RPMI8226 (cell line): Measurements from ENCODE around the gene HHATL.
A peak's percentile ranks its signal among the peaks of the same experiment; 100 is the strongest.

Source experiments
- DNase-seq: peaks from one replicate; pipeline ENCODE4 v3.0.0-alpha.2; 2015

HHATL gene

GRCh38 chr3:42682301-42683070 is 20.1 kb downstream of the HHATL start:
- no peak for DNase-seq

GRCh38 chr3:42681361-42682038 is 21.1 kb downstream of the HHATL start:
- DNase-seq = no peak

- no peak for DNase-seq
Measured at GRCh38 chr3:42680806-42681205, 21.8 kb downstream of the HHATL start.

- DNase-seq = no peak
Measured at GRCh38 chr3:42680271-42680670, 22.3 kb downstream of the HHATL start.

- no peak for DNase-seq
Measured at GRCh38 chr3:42678447-42678846, 24.2 kb downstream of the HHATL start.

- DNase-seq = no peak
Measured at GRCh38 chr3:42675909-42676308, 26.7 kb downstream of the HHATL start.

GRCh38 chr3:42674146-42674545 is 28.5 kb downstream of the HHATL start:
- DNase-seq = peak; percentile 44

GRCh38 chr3:42673082-42673481 is 29.5 kb downstream of the HHATL start:
- DNase-seq = no peak

GRCh38 chr3:42672515-42672914 is 30.1 kb downstream of the HHATL start:
- no peak for DNase-seq

GRCh38 chr3:42670670-42671069 is 31.9 kb downstream of the HHATL start:
- DNase-seq = no peak

- no peak for DNase-seq
Measured at GRCh38 chr3:42670051-42670576, 32.5 kb downstream of the HHATL start.

- DNase-seq = no peak
Measured at GRCh38 chr3:42668793-42669217, 33.8 kb downstream of the HHATL start.

- no peak for DNase-seq
Measured at GRCh38 chr3:42668413-42668760, 34.2 kb downstream of the HHATL start.

GRCh38 chr3:42667523-42668412 is 34.8 kb downstream of the HHATL start:
- no peak for DNase-seq

- DNase-seq = no peak
Measured at GRCh38 chr3:42667096-42667522, 35.5 kb downstream of the HHATL start.

- DNase-seq = no peak
Measured at GRCh38 chr3:42666577-42666998, 36.0 kb downstream of the HHATL start.

- DNase-seq = no peak
Measured at GRCh38 chr3:42666022-42666421, 36.6 kb downstream of the HHATL start.

- no peak for DNase-seq
Measured at GRCh38 chr3:42665050-42665878, 37.3 kb downstream of the HHATL start.

GRCh38 chr3:42664438-42664803 is 38.2 kb downstream of the HHATL start:
- no peak for DNase-seq

GRCh38 chr3:42663581-42664437 is 38.8 kb downstream of the HHATL start:
- DNase-seq = no peak

GRCh38 chr3:42662813-42663535 is 39.6 kb downstream of the HHATL start:
- DNase-seq = no peak
